ENCODE results near the gene ZNF692. TPM values are rescaled to one million over a fixed set of nuclear protein-coding genes. Genes with fewer than 3 reads are reported as not detected.
"Not testable (repeated sequence)": the region's sequence is repeated elsewhere in the genome, so short reads cannot be mapped to it uniquely, and the experiment has no call there.

Gene ZNF692
- total RNA-seq, 1 experiment from 2014 or later: 59.1 TPM

- TF ChIP-seq E2F4 (CRISPR knock-in tag; IDR thresholded peaks at IDR 0.05; ENCODE audit: borderline replicate concordance, low read depth) (no peak), ESRRA (CRISPR knock-in tag; IDR thresholded peaks at IDR 0.05; ENCODE audit: borderline replicate concordance) (no peak), ZNF532 (CRISPR knock-in tag; IDR thresholded peaks at IDR 0.05; ENCODE audit: borderline replicate concordance) (no peak), E2F5 (CRISPR knock-in tag; IDR thresholded peaks at IDR 0.05) (no peak), ZNF671 (CRISPR knock-in tag; IDR thresholded peaks at IDR 0.05) (no peak), ZNF416 (CRISPR knock-in tag; IDR thresholded peaks at IDR 0.05) (no peak), RORB (CRISPR knock-in tag; IDR thresholded peaks at IDR 0.05) (no peak), ZBTB21 (CRISPR knock-in tag; IDR thresholded peaks at IDR 0.05; ENCODE audit: borderline replicate concordance) (no peak), ZMAT4 (CRISPR knock-in tag; IDR thresholded peaks at IDR 0.05) (no peak), SP1 (CRISPR knock-in tag; conservative IDR thresholded peaks at IDR 0.05) (no peak), USF1 (CRISPR knock-in tag; IDR thresholded peaks at IDR 0.05) (no peak)
These were observed 21.7 kb downstream of the ZNF692 start (continued) for GRCh38 chr1:248837045-248837780.

GRCh38 chr1:248834343-248834940 lies 24.4 kb downstream of the ZNF692 start:
- Mint-ChIP-seq H3K27me3 (ENCODE audit: low read depth) (no peaks in the 10 kb centered on the region; the same call in none of the 2 replicates), H3K4me1 (peaks cover 1% of the 10 kb centered on the region; the same call in 1 of the 2 replicates), H3K9me3 (peaks cover 5% of the 10 kb centered on the region), H3K4me3 (no peak overlapping the region), H3K36me3 (no peaks in the 10 kb centered on the region), H3K27ac (no peak overlapping the region)
- DNase-seq (ENCODE audit: low spot score): no peak
- TF ChIP-seq IRF2 (CRISPR knock-in tag; IDR thresholded peaks at IDR 0.05; ENCODE audit: borderline replicate concordance, low read depth) (no peak), NFE2L1 (CRISPR knock-in tag; IDR thresholded peaks at IDR 0.05) (no peak), GTF2I (CRISPR knock-in tag; conservative IDR thresholded peaks at IDR 0.05) (no peak), ZNF423 (CRISPR knock-in tag; IDR thresholded peaks at IDR 0.05) (no peak)
- ChIA-PET CTCF (no interaction called here), POLR2A (no interaction called here)
- no peak for ATAC-seq

GRCh38 chr1:248831842-248832241 lies 27.0 kb downstream of the ZNF692 start:
- Mint-ChIP-seq H3K36me3 (no peaks in the 10 kb centered on the region), H3K27ac (no peak overlapping the region), H3K4me3 (no peak overlapping the region), H3K27me3 (ENCODE audit: low read depth) (no peaks in the 10 kb centered on the region; the same call in none of the 2 replicates), H3K4me1 (peaks cover 4% of the 10 kb centered on the region), H3K9me3 (peaks cover 5% of the 10 kb centered on the region)
- ChIA-PET CTCF (no interaction called here), POLR2A (no interaction called here)
- TF ChIP-seq NR3C1 (CRISPR knock-in tag; conservative IDR thresholded peaks at IDR 0.05; ENCODE audit: low read depth): no peak
- DNase-seq (ENCODE audit: low spot score): no peak
- no peak for ATAC-seq

- CTCF ChIA-PET; DNase-seq (ENCODE audit: low spot score); H3K27ac Mint-ChIP-seq; H3K9me3 Mint-ChIP-seq; ATAC-seq; H3K36me3 Mint-ChIP-seq; H3K4me3 Mint-ChIP-seq; H3K4me1 Mint-ChIP-seq; POLR2A ChIA-PET; H3K27me3 Mint-ChIP-seq (ENCODE audit: low read depth): not testable (repeated sequence)
These were observed 28.2 kb downstream of the ZNF692 start for GRCh38 chr1:248830718-248831017.
